PC-9 (cell line): ENCODE data around the gene PLOD2. TPM values are rescaled to one million over a fixed set of nuclear protein-coding genes. Genes with fewer than 3 reads are reported as not detected.

Source experiments
- BruUV-seq: library from RNA; stranded (reverse); fragments of 400-500 nt; replicated peaks from 2 replicates; lab custom pipeline; 2021; lab: Mats Ljungman, UMichigan
- CTCF ChIA-PET: fragments of 300-600 bp; sonication (Branson Sonifier 250); formaldehyde crosslinking; loops from one replicate; lab custom pipeline; 2022; ENCODE audit warnings: antibody characterized with exemption; lab: Charles Lee
- POLR2A ChIA-PET: fragments of 300-600 bp; sonication (Branson Sonifier 250); formaldehyde crosslinking; loops from one replicate; lab custom pipeline; 2022; ENCODE audit warnings: antibody characterized with exemption; ENCODE audit not compliant: unreplicated experiment; lab: Charles Lee
- DNase-seq, 2 experiments: peaks; one replicate each; pipeline versions ENCODE4 v3.0.0 to v3.0.0-alpha.2; 2015 to 2022; ENCODE audit warnings: mixed read lengths in 1 of 2
- H2AFZ ChIP-seq: fragments of 200-600 bp; sonication (generic); 2 replicates; pipeline ENCODE4 v1.8.1; 2017; ENCODE audit warnings: antibody characterized with exemption
- H3F3A ChIP-seq: fragments of 200-600 bp; sonication (generic); 2 replicates; pipeline ENCODE4 v1.8.1; 2017; ENCODE audit warnings: antibody characterized with exemption, mild to moderate bottlenecking, low read depth; ENCODE audit not compliant: insufficient read depth
- H3K27ac ChIP-seq: fragments of 200-600 bp; sonication (generic); 2 replicates; pipeline ENCODE4 v1.6.1; 2016; ENCODE audit warnings: mixed run types
- H3K27me3 ChIP-seq: fragments of 200-600 bp; sonication (generic); 2 replicates; pipeline ENCODE4 v1.6.1; 2016; ENCODE audit warnings: low read depth, mixed run types; ENCODE audit not compliant: insufficient read depth
- H3K36me3 ChIP-seq: fragments of 200-600 bp; sonication (generic); 2 replicates; pipeline ENCODE4 v1.6.1; 2016; ENCODE audit warnings: low read depth, mixed run types
- H3K4me1 ChIP-seq: fragments of 200-600 bp; sonication (generic); replicated peaks from 2 replicates; pipeline ENCODE4 v1.6.1; 2016; ENCODE audit warnings: mixed run types; ENCODE audit not compliant: insufficient read depth
- H3K4me2 ChIP-seq: fragments of 200-600 bp; sonication (generic); 2 replicates; pipeline ENCODE4 v1.6.1; 2017; ENCODE audit warnings: mixed run types
- H3K4me3 ChIP-seq: fragments of 200-600 bp; sonication (generic); 2 replicates; pipeline ENCODE4 v1.6.1; 2016; ENCODE audit warnings: mixed run types
- H3K79me2 ChIP-seq: fragments of 200-600 bp; sonication (generic); 2 replicates; pipeline ENCODE4 v1.6.1; 2017; ENCODE audit warnings: low read depth, mixed run types
- H3K9me2 ChIP-seq: fragments of 200-600 bp; sonication (generic); 2 replicates; pipeline ENCODE4 v1.8.1; 2017; ENCODE audit warnings: mild to moderate bottlenecking; ENCODE audit not compliant: insufficient read depth
- H3K9me3 ChIP-seq: fragments of 200-600 bp; sonication (generic); 2 replicates; pipeline ENCODE4 v1.8.1; 2016; ENCODE audit warnings: low read depth; ENCODE audit not compliant: insufficient read depth
- H4K20me1 ChIP-seq: fragments of 200-600 bp; sonication (generic); 2 replicates; pipeline ENCODE4 v1.8.1; 2017; ENCODE audit not compliant: insufficient read depth
- EZH2 ChIP-seq: fragments of 200-600 bp; sonication (generic); IDR thresholded peaks from 2 replicates; pipeline ENCODE4 v1.8.0; 2017; ENCODE audit warnings: antibody characterized with exemption, low read depth
- intact Hi-C: fragments of 100-400 bp; cut with micrococcal nuclease; formaldehyde crosslinking; loops from one replicate; pipeline ENCODE4 v1.10.0; 2022; ENCODE audit not compliant: unreplicated experiment
- total RNA-seq: library from RNA; stranded (reverse); gene quantifications from 2 replicates; pipeline ENCODE4 v1.2.3, GENCODE V29; 2021
- TF ChIP-seq, protein P1 (sequence below): fragments of 200-600 bp; sonication (generic); conservative IDR thresholded peaks from 2 replicates; pipeline ENCODE4 v1.6.1; 2017; ENCODE audit warnings: mixed run types, antibody characterized with exemption, mild to moderate bottlenecking, moderate library complexity

The PLOD2 gene
- total RNA-seq, 1 experiment from 2014 or later: 30.3 TPM

DNA sequence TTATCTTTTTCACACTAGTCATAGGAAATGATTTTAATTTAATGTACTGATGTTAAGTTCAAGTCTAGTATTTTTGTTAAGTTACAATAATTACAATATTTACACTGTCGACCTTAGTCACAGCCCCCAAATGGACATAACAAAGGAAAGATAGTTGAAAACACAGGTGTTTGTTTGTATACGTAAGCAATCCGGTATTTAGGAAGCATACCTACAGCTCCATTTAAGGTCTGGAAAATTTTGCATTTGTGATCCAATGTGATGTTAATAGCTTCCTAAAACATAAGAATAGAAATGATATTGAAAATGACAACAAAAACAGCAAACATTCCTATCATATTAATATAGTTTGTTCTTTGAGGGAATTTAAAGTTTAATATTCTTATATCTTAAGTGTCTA lies 56.9 kb downstream of the PLOD2 start:
- no peak overlapping the region for H3K4me3 ChIP-seq
- no peak overlapping the region for H3K27ac ChIP-seq
- no peak overlapping the region for H3K4me2 ChIP-seq
- CTCF ChIA-PET: no interaction called here
- TF ChIP-seq, protein P1, sequence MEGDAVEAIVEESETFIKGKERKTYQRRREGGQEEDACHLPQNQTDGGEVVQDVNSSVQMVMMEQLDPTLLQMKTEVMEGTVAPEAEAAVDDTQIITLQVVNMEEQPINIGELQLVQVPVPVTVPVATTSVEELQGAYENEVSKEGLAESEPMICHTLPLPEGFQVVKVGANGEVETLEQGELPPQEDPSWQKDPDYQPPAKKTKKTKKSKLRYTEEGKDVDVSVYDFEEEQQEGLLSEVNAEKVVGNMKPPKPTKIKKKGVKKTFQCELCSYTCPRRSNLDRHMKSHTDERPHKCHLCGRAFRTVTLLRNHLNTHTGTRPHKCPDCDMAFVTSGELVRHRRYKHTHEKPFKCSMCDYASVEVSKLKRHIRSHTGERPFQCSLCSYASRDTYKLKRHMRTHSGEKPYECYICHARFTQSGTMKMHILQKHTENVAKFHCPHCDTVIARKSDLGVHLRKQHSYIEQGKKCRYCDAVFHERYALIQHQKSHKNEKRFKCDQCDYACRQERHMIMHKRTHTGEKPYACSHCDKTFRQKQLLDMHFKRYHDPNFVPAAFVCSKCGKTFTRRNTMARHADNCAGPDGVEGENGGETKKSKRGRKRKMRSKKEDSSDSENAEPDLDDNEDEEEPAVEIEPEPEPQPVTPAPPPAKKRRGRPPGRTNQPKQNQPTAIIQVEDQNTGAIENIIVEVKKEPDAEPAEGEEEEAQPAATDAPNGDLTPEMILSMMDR: no peak
- TF ChIP-seq EZH2: no peak
- no peaks in the 10 kb centered on the region for H3F3A ChIP-seq
- no peaks in the 10 kb centered on the region for H3K79me2 ChIP-seq
- no peaks in the 10 kb centered on the region for H4K20me1 ChIP-seq
- intact Hi-C loops: no loop called here
- POLR2A ChIA-PET: no interaction called here
- H3K9me3 ChIP-seq: no peaks in the 10 kb centered on the region
- DNase-seq: no peak
- H3K4me1 ChIP-seq: no peaks in the 10 kb centered on the region
- H3K36me3 ChIP-seq: no peaks in the 10 kb centered on the region
- H3K9me2 ChIP-seq: 0 out of 2 replicates have a peak, but pooled peaks cover 6% of the 10 kb centered on the region
- H2AFZ ChIP-seq: no peak overlapping the region
- H3K27me3 ChIP-seq: no peaks in the 10 kb centered on the region
- no TSS peak for BruUV-seq

DNA sequence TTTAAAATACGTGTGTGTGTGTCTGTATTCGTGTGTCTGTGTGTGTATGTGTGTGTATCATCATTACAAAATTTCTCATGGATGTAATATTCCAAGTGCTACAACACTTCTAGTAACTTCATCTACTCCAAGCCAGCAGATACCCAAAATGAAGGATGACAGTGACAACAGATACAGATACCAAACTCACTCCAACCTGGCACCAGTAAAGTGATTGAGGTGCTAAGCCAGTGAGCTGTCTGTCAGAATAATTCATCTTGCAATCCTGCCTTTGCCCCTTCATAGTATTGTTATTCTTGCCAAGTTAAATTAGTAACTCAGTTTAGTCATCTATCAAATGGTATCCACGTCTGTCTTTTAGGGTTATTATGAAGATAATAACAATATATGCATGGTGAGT lies 58.1 kb downstream of the PLOD2 start:
- H3K9me2 ChIP-seq: 0 out of 2 replicates have a peak, but pooled peaks cover 6% of the 10 kb centered on the region
- H3K79me2 ChIP-seq: no peaks in the 10 kb centered on the region
- no peak overlapping the region for H3K4me3 ChIP-seq
- H3K36me3 ChIP-seq: no peaks in the 10 kb centered on the region
- intact Hi-C loops: no loop called here
- TF ChIP-seq EZH2: no peak
- TF ChIP-seq, protein P1: no peak
- BruUV-seq: no TSS peak
- H3F3A ChIP-seq: no peaks in the 10 kb centered on the region
- no peaks in the 10 kb centered on the region for H4K20me1 ChIP-seq
- no peak overlapping the region for H3K4me2 ChIP-seq
- POLR2A ChIA-PET: no interaction called here
- CTCF ChIA-PET: no interaction called here
- H2AFZ ChIP-seq: no peak overlapping the region
- no peak overlapping the region for H3K27ac ChIP-seq
- H3K9me3 ChIP-seq: no peaks in the 10 kb centered on the region
- DNase-seq: no peak
- no peaks in the 10 kb centered on the region for H3K27me3 ChIP-seq
- H3K4me1 ChIP-seq: no peaks in the 10 kb centered on the region

DNA sequence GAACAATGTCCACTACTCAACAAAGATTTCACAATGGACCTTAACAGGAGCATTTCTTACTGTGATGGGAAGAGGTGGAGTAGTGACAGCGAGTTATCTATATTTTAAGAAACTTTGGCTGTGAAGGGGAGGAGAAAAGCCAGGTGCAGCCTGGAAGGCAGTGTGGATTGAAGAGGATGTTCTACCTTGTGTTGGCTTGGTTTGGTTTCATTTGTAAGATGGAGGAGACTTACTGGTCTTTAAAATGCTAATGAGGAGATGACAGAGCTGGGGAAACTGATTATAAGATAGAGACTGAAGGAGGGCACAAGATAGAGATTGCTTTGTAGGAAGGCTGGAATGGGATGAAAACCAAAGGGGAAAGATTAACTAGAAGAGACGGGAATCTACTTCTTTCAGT lies 59.4 kb downstream of the PLOD2 start:
- POLR2A ChIA-PET: no interaction called here
- Histone ChIP-seq H3K9me3 (no peaks in the 10 kb centered on the region), H3K79me2 (no peaks in the 10 kb centered on the region), H3K4me2 (no peak overlapping the region), H3K4me3 (no peak overlapping the region), H3K27me3 (no peaks in the 10 kb centered on the region), H3K27ac (no peak overlapping the region), H3K36me3 (no peaks in the 10 kb centered on the region), H3F3A (no peaks in the 10 kb centered on the region), H3K9me2 (0 out of 2 replicates have a peak, but pooled peaks cover 6% of the 10 kb centered on the region), H2AFZ (no peak overlapping the region), H4K20me1 (no peaks in the 10 kb centered on the region), H3K4me1 (no peaks in the 10 kb centered on the region)
- intact Hi-C loops: no loop called here
- CTCF ChIA-PET: no interaction called here
- no TSS peak for BruUV-seq
- TF ChIP-seq, protein P1: no peak
- TF ChIP-seq EZH2: no peak
- no peak for DNase-seq
